Fibroblast of lung (primary cell): ENCODE data around the gene SUMO2. TPM values are rescaled to one million over a fixed set of nuclear protein-coding genes. Genes with fewer than 3 reads are reported as not detected.

ENCODE experiments used
- DNase-seq, 2 donors: peaks; one replicate each; pipeline versions ENCODE4 v3.0.0 to v3.0.0-alpha.2; 2010; ENCODE audit warnings: low read depth in 2 of 2
- H2AFZ ChIP-seq: 2 replicates; pipeline ENCODE4 v1.5.1; 2012; ENCODE audit warnings: low read length, control low read depth, inconsistent platforms
- H3K27ac ChIP-seq: 2 replicates; pipeline ENCODE4 v1.5.1; 2011; ENCODE audit warnings: low read length, control low read depth; ENCODE audit not compliant: insufficient read depth
- H3K27me3 ChIP-seq: 2 replicates; pipeline ENCODE4 v1.5.1; 2011; ENCODE audit warnings: mild to moderate bottlenecking, low read length; ENCODE audit not compliant: control insufficient read depth, insufficient read depth
- H3K36me3 ChIP-seq: 2 replicates; pipeline ENCODE4 v1.5.1; 2011; ENCODE audit warnings: low read length; ENCODE audit not compliant: control insufficient read depth, insufficient read depth
- H3K4me1 ChIP-seq: 2 replicates; pipeline ENCODE4 v1.5.1; 2011; ENCODE audit warnings: low read length; ENCODE audit not compliant: control insufficient read depth, insufficient read depth; ENCODE audit errors: extremely low read depth
- H3K4me2 ChIP-seq: 2 replicates; pipeline ENCODE4 v1.5.1; 2011; ENCODE audit warnings: low read length, control low read depth; ENCODE audit not compliant: insufficient read depth; ENCODE audit errors: extremely low read depth
- H3K4me3 ChIP-seq, 4 experiments: fragments of 200-600 bp in 1 of 4; sonication (generic) in 1 of 4; replicated peaks in 1 of 4; 2 replicates each; pipeline ENCODE4 v1.5.1; 2011 to 2016; ENCODE audit warnings: low read length in 4 of 4, low read depth in 3 of 4, mild to moderate bottlenecking in 3 of 4, control low read depth in 2 of 4, inconsistent platforms in 1 of 4, mixed read lengths in 1 of 4; ENCODE audit not compliant: insufficient read depth in 1 of 4; ENCODE audit errors: control extremely low read depth in 1 of 4
- H3K79me2 ChIP-seq: 2 replicates; pipeline ENCODE4 v1.5.1; 2012; ENCODE audit warnings: mild to moderate bottlenecking, low read length, inconsistent platforms; ENCODE audit not compliant: control insufficient read depth, insufficient read depth
- H3K9ac ChIP-seq: 2 replicates; pipeline ENCODE4 v1.5.1; 2011; ENCODE audit warnings: mild to moderate bottlenecking, low read length, control low read depth; ENCODE audit not compliant: insufficient read depth
- H3K9me3 ChIP-seq: 2 replicates; pipeline ENCODE4 v1.5.1; 2012; ENCODE audit warnings: low read depth, low read length; ENCODE audit not compliant: control insufficient read depth, insufficient read depth
- H4K20me1 ChIP-seq: 2 replicates; pipeline ENCODE4 v1.5.1; 2011; ENCODE audit warnings: low read length; ENCODE audit not compliant: control insufficient read depth, insufficient read depth; ENCODE audit errors: extremely low read depth
- EZH2 ChIP-seq: IDR thresholded peaks from 2 replicates; pipeline ENCODE4 v1.5.1; 2012; ENCODE audit warnings: low read length, control low read depth, mild to moderate bottlenecking; ENCODE audit errors: missing control alignments
- polyA plus RNA-seq, 2 donors: library from polyadenylated mRNA; depleted of rRNA in 1 of 2; stranded (reverse) in 1 of 2; unstranded in 1 of 2; fragments of >200 nt; gene quantifications; 2 replicates each; pipeline ENCODE4 v1.2.1, GENCODE V29; 2011 to 2012; ENCODE audit warnings: missing spikeins in 1 of 2
- total RNA-seq: library from RNA; depleted of rRNA; stranded (reverse); fragments of >200 nt; gene quantifications from 2 replicates; pipeline ENCODE4 v1.2.1, GENCODE V29; 2014
- TF ChIP-seq, protein P1 (sequence below), 2 donors: IDR thresholded peaks in 1 of 2; conservative IDR thresholded peaks in 1 of 2; 1 replicate in 1 of 2; 2 replicates in 1 of 2; pipeline ENCODE4 v1.5.1; 2011 to 2012; ENCODE audit warnings: low read length in 2 of 2, control low read depth in 1 of 2, inconsistent platforms in 1 of 2, low read depth in 1 of 2, mild to moderate bottlenecking in 1 of 2

The SUMO2 gene
- total and polyA plus RNA-seq, 2 donors (not counting 1 experiment from before 2014, with no cell fraction given), result 122 to 191 TPM

DNA sequence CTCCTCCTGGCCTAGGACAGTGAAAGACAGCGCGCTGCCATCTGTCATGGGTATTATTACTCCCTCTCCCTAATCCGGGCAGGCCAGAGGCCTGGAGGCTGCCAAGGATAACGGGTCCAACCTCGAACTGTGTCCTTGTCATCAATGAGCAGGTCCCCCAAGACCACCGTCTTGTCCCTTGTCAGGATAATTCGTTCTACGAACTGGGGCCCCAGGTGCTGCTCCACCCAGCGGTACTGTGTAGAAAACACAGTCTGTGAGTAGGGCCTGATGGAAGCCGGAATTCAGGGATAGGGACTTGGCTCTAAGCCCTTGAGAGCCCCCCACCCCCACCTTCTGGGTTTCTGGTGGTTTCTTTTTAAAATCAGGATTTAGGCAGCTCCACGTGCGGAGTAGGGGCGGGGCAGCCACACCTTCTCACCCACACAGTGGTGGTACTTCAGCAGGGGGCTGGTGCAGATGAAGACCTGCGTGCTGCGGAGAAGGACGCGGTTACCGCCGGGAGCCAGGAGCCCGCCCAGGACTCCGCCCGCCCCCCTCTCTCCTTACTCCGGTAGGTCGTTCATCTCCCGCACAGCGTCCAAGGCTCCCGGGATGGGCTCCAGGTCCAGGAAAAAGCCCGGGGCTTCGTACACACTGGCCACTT, 52.0 kb downstream of the SUMO2 start:
- no peaks in the 10 kb centered on the region for H3K4me1 ChIP-seq
- H3K4me3 ChIP-seq, result peak overlapping the region; percentile 67 to 87 (median 78)
- peak overlapping the region; percentile 73 for H3K9ac ChIP-seq
- H3K27ac ChIP-seq, result peak overlapping the region; percentile 80
- TF ChIP-seq, protein P1, sequence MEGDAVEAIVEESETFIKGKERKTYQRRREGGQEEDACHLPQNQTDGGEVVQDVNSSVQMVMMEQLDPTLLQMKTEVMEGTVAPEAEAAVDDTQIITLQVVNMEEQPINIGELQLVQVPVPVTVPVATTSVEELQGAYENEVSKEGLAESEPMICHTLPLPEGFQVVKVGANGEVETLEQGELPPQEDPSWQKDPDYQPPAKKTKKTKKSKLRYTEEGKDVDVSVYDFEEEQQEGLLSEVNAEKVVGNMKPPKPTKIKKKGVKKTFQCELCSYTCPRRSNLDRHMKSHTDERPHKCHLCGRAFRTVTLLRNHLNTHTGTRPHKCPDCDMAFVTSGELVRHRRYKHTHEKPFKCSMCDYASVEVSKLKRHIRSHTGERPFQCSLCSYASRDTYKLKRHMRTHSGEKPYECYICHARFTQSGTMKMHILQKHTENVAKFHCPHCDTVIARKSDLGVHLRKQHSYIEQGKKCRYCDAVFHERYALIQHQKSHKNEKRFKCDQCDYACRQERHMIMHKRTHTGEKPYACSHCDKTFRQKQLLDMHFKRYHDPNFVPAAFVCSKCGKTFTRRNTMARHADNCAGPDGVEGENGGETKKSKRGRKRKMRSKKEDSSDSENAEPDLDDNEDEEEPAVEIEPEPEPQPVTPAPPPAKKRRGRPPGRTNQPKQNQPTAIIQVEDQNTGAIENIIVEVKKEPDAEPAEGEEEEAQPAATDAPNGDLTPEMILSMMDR (conservative IDR thresholded peaks at IDR 0.05 in 1 of 2, IDR thresholded peaks at IDR 0.05 in 1 of 2; ENCODE audit: low read depth in 1 of 2, low read length in 2 of 2), result peak; percentile 42 to 62
- TF ChIP-seq EZH2, result no peak
- H2AFZ ChIP-seq, result no peak overlapping the region
- H3K9me3 ChIP-seq, result no peaks in the 10 kb centered on the region
- peak; percentile 57 to 60 for DNase-seq
- no peaks in the 10 kb centered on the region for H4K20me1 ChIP-seq
- H3K79me2 ChIP-seq, result no peaks in the 10 kb centered on the region
- H3K27me3 ChIP-seq, result no peaks in the 10 kb centered on the region
- peak overlapping the region; percentile 81 for H3K4me2 ChIP-seq
- H3K36me3 ChIP-seq, result peaks cover 12% of the 10 kb centered on the region

DNA sequence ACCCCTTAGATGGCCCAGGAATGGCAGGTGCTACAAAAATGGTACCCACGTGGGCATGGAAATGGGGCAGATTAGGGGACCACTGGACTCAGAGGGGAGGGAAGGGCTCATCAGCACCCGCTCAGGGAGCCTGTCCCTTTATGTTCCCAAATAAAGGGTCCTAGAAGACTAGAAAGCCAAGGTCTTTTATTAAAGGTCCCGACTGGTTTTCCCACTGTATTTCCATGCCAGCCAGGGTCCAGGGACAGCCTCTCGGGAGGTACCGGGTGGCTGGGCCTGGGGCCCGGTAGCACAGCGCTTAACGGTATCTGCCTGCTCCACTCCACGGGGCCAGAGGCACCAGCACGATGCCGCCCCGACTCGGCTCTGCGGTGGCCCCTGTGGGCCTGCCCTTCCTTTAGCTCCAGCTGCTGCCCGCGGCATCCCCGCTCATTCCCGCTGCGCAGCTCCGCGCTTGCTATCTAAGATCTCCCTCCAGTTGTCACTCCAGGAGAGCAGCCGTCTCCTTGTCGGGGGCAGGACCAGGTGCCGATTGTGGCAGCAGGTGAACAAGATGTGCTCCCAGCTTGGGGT, 52.6 kb downstream of the SUMO2 start:
- Histone ChIP-seq H3K36me3 (peaks cover 12% of the 10 kb centered on the region), H4K20me1 (no peaks in the 10 kb centered on the region), H3K79me2 (no peaks in the 10 kb centered on the region), H3K27me3 (no peaks in the 10 kb centered on the region), H2AFZ (no peak overlapping the region), H3K9me3 (no peaks in the 10 kb centered on the region), H3K4me2 (peak overlapping the region; percentile 81), H3K9ac (no peak overlapping the region), H3K27ac (no peak overlapping the region), H3K4me1 (no peaks in the 10 kb centered on the region), H3K4me3 (peak overlapping the region; percentile 67 to 87 (median 78))
- TF ChIP-seq, protein P1 (conservative IDR thresholded peaks at IDR 0.05 in 1 of 2, IDR thresholded peaks at IDR 0.05 in 1 of 2; ENCODE audit: low read depth in 1 of 2, low read length in 2 of 2), result no peak
- TF ChIP-seq EZH2, result no peak
- DNase-seq, result no peak

DNA sequence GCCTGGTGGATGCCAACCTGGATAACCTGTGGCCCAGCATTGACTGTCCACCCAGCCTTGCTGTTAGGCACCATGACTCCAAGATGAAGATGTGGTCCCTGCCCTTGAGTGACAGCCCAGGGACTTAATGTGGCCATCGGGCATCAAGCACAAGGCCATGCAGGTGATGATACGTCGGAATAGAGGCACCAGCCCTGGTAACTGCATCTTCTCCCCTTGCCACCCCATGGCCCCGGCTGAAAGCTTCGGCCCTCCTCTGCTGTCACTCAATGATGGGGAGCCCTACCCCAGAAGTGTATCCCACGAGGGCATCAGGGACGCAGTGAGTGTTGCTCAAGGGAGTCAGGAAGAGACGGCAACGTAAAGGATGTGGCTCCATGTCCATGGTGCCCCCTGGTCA, 53.2 kb downstream of the SUMO2 start:
- H3K9me3 ChIP-seq, result no peaks in the 10 kb centered on the region
- no peak overlapping the region for H2AFZ ChIP-seq
- H4K20me1 ChIP-seq, result no peaks in the 10 kb centered on the region
- H3K36me3 ChIP-seq, result peaks cover 12% of the 10 kb centered on the region
- no peak for DNase-seq
- no peaks in the 10 kb centered on the region for H3K27me3 ChIP-seq
- TF ChIP-seq, protein P1 (conservative IDR thresholded peaks at IDR 0.05 in 1 of 2, IDR thresholded peaks at IDR 0.05 in 1 of 2; ENCODE audit: low read depth in 1 of 2, low read length in 2 of 2), result no peak
- no peak for TF ChIP-seq EZH2
- no peak overlapping the region for H3K27ac ChIP-seq
- H3K9ac ChIP-seq, result no peak overlapping the region
- H3K79me2 ChIP-seq, result no peaks in the 10 kb centered on the region
- no peak overlapping the region for H3K4me2 ChIP-seq
- H3K4me1 ChIP-seq, result no peaks in the 10 kb centered on the region
- H3K4me3 ChIP-seq, result no peak overlapping the region
